HG03442 (cell line): Measurements from ENCODE around the gene ATM.
"Not testable (repeated sequence)": the region's sequence is repeated elsewhere in the genome, so short reads cannot be mapped to it uniquely, and the experiment has no call there.

Source experiments
- ATAC-seq: cut with Tn5 transposase; IDR thresholded peaks from one replicate; pipeline ENCODE4 v1.9.1; 2021; ENCODE audit warnings: mild to moderate bottlenecking, moderate library complexity; ENCODE audit not compliant: unreplicated experiment

Gene ATM

GRCh38 chr11:108370315-108370714 lies 147.4 kb downstream of the ATM start:
- ATAC-seq, result no peak

- ATAC-seq, result no peak
Measured at GRCh38 chr11:108370990-108371389, 148.1 kb downstream of the ATM start.

- not testable (repeated sequence) for ATAC-seq
Measured at GRCh38 chr11:108373505-108373904, 150.6 kb downstream of the ATM start.

GRCh38 chr11:108388576-108388975 lies 165.7 kb downstream of the ATM start:
- ATAC-seq, result no peak

GRCh38 chr11:108392353-108392752 lies 169.5 kb downstream of the ATM start:
- no peak for ATAC-seq

GRCh38 chr11:108393046-108393445 lies 170.2 kb downstream of the ATM start:
- no peak for ATAC-seq

GRCh38 chr11:108394744-108395284 lies 171.9 kb downstream of the ATM start:
- no peak for ATAC-seq

GRCh38 chr11:108396672-108397071 lies 173.8 kb downstream of the ATM start:
- ATAC-seq, result not testable (repeated sequence)

GRCh38 chr11:108398439-108398838 lies 175.6 kb downstream of the ATM start:
- no peak for ATAC-seq

GRCh38 chr11:108402241-108402640 lies 179.4 kb downstream of the ATM start:
- ATAC-seq, result no peak

GRCh38 chr11:108403052-108403451 lies 180.2 kb downstream of the ATM start:
- no peak for ATAC-seq

GRCh38 chr11:108405706-108406105 lies 182.8 kb downstream of the ATM start:
- no peak for ATAC-seq

- no peak for ATAC-seq
Measured at GRCh38 chr11:108414958-108415357, 192.1 kb downstream of the ATM start.

- ATAC-seq, result not testable (repeated sequence)
Measured at GRCh38 chr11:108417551-108417950, 194.7 kb downstream of the ATM start.
